OCI-LY1 (cell line): Measurements from ENCODE around the gene CYP3A4.

ENCODE experiments used
- CTCF ChIP-seq: fragments of 200-600 bp; sonication (generic), shearing (Covaris generic); IDR thresholded peaks from 2 replicates; pipeline ENCODE4 v1.5.1; 2017; ENCODE audit warnings: mild to moderate bottlenecking, antibody characterized with exemption, low read length, moderate library complexity, mixed read lengths
- EZH2 ChIP-seq: fragments of 200-600 bp; sonication (generic), shearing (Covaris generic); IDR thresholded peaks from 2 replicates; pipeline ENCODE4 v1.8.0; 2017; ENCODE audit warnings: borderline replicate concordance, mixed run types, mild to moderate bottlenecking, antibody characterized with exemption, low read length, moderate library complexity, mixed read lengths

DNA sequence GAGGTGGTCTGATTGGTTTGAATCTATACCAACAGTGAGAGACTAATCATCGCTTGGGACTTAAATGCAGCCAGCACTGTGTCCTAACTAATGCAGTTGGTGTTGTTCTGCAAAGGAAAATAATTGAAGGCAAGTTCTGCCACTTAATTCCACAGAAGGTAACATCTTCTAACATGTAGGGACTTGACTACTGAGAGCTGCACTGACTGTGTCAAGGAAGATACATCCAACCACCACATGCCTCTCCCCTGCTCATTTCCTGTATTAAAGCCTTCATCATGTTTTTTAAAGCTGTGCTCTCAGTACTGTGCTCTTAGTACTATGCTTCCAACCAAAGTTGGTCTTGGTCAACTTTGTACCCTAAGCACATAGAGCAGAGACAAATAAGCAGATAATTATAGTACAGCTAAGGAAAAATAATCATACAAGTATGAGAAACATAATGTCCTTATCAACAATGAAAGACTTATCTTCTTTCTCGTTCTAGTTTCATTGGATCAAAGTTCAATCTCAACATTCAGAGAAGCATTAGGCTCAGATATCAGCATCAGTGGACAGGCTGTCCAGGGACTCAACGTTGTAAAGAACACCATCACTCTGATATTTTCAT lies 2.8 kb upstream of the CYP3A4 start:
- TF ChIP-seq CTCF (no peak), EZH2 (no peak)
